ENCODE measurements around the gene ARMC9. TPM values are rescaled to one million over a fixed set of nuclear protein-coding genes. Genes with fewer than 3 reads are reported as not detected.

ARMC9 gene
- total RNA-seq, 1 experiment from 2014 or later: 15.2 TPM

DNA sequence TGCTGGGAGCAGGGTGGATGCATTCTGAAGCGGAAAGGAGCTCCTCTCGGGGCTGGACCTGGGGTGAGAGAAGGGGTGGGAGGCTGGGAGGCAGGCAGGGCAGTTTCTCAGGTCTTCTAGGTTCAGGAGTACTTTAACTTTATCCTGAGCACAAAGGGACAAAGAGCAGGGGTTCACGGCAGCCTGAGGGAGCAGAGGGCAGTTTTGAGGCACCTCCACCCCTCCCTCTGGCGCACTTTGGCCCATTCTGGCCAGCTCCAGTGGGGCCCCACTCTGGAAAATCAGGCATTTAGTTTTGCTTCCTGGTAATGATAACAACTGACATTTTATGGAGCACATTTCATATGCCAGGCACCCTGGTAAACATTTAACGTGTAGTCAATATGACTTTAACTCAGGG, 211.3 kb downstream of the ARMC9 start:
- Histone ChIP-seq H3K9me3 (peaks cover 2% of the 10 kb centered on the region), H3K4me3 (no peak overlapping the region), H3K27me3 (no peaks in the 10 kb centered on the region), H3K36me3 (no peaks in the 10 kb centered on the region)
- DNase-seq: no peak

DNA sequence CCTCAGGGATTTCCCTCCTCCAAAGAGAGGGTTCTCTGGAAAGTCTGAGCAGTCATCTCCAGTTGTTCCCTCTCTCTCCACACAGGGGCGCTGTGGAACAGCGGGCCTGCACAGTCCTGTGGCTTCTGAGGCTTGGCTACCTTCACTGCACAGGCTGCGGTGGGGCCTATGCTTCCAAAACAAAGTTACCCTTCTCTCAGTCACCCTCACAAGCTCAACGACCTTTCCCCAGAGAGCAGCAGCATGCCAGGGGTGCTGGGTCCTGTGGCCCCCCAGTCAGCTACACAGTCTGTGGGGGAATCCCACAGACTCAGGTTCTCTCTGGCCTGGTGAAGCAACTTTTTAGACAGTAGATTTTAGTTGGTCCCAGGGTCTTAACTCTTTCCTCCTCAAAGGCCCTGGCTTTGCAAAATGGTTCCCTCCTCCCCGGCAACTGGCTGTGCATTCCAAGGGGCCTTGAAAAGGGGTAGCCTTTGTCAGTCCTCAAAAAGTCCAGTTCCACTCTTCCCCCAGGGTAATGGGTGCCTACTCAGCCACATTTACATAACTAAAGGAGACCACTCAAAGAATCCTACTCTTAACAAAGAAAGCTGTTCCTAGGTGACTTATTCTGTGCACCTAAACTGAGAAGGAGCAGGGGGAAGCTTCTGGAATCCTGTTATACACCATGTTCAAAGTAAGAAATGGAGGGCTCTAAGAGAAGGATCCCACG, 212.0 kb downstream of the ARMC9 start:
- Histone ChIP-seq H3K27me3 (no peaks in the 10 kb centered on the region), H3K36me3 (no peaks in the 10 kb centered on the region), H3K4me3 (no peak overlapping the region), H3K9me3 (peaks cover 2% of the 10 kb centered on the region)
- no peak for DNase-seq

DNA sequence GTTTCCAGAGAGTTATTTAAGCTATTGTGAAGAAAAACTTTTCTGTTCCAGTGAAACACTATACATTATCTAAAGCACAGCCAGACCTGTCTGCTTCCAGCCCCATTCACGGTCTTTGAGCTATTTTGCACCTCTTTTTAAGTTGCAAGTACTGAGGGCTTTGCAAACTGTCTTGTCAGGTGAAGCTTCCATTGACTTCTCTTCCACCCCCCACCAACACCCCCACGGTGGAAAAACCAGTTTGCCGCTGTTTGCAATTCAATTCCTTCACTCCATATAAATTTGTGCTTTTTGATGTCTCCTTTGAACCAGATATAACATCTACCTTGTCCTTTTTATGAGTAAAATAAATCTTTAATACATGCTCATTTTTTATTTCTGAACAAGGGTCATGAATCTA, 212.8 kb downstream of the ARMC9 start:
- no peaks in the 10 kb centered on the region for H3K27me3 ChIP-seq
- peaks cover 2% of the 10 kb centered on the region for H3K9me3 ChIP-seq
- H3K4me3 ChIP-seq: peak overlapping the region; percentile 57; the same call in 1 of the 2 replicates
- H3K36me3 ChIP-seq: no peaks in the 10 kb centered on the region
- DNase-seq: no peak

DNA sequence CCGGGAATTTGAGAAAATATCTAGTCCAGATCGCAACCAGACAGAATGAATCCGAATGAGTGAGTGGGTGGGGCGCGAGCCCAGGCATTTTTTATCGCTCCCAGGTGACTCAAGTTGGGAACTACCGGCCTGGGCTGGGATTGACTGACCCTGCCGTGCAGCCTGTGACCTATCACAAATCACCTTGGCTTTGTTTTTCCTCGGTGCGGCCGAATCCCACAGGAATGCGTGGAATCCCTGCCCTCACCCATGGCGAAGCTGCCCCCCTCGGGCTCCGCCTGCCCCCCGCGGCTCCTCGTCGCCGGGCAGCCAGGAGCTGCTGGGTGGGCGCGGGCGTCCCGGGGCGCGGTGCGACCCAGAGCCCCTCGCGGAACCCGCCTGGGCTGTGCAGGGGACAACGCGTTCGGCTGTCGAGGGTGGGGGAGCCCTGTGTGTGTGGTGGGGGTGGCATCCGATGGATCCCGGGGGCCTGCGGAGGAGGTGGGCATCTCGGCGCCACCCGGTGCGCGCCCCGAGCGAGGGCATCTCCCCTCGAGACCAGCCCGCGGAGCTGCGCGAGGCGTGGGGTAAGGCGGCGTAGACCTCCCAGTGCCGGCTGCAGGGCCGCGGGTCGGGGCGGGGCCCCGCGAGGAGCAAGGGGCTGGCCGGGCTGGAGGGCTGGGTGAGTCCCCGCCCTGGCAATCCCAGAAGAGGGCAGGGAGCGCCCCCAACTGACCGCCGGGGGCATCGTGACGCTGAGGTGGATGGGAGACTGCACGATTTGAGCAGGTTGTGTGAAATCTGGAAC, 213.6 kb downstream of the ARMC9 start:
- Histone ChIP-seq H3K36me3 (no peaks in the 10 kb centered on the region), H3K4me3 (peak overlapping the region; percentile 57), H3K9me3 (peaks cover 2% of the 10 kb centered on the region), H3K27me3 (no peaks in the 10 kb centered on the region)
- peak; percentile 86 for DNase-seq

DNA sequence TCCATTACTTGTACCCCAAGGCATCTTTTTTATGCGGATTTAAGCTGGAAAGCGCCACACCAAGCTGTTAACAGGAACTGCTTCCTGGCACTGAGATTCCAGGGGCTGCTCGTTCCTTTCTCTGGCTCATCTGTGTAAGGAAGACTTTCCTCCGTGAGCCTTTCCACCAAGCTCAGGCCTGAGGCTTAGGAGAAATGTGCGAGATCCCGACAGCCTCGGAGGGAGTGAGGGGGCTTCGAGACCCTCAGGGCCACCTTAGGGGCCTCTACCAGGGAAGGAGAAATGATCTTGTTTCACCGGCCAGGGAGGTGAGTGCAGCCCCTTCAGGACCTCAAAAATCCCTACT, 214.2 kb downstream of the ARMC9 start:
- Histone ChIP-seq H3K27me3 (no peaks in the 10 kb centered on the region), H3K9me3 (peaks cover 2% of the 10 kb centered on the region), H3K36me3 (no peaks in the 10 kb centered on the region), H3K4me3 (peak overlapping the region; percentile 57)
- DNase-seq: no peak

DNA sequence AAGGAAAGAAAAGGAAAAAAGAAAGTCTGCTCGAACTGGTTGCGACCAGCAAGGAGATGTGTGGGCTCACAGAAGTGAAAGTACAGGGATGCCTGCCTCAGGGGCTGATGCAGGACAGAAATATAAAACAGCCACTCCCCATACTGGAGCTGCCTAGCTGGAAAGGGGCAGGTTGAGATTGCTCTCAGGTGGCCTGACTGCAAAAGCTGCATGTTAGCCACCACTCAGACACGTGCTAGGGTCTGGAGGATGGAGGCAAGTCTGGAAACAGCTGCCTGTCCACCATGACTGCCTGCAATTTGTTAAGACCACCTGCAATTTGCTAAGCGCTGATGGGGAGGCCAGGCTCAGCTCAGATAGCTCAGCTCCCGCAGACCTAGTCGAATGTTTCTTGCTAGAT, 215.0 kb downstream of the ARMC9 start:
- DNase-seq: no peak
- Histone ChIP-seq H3K4me3 (no peak overlapping the region), H3K36me3 (no peaks in the 10 kb centered on the region), H3K9me3 (peaks cover 2% of the 10 kb centered on the region), H3K27me3 (no peaks in the 10 kb centered on the region)

DNA sequence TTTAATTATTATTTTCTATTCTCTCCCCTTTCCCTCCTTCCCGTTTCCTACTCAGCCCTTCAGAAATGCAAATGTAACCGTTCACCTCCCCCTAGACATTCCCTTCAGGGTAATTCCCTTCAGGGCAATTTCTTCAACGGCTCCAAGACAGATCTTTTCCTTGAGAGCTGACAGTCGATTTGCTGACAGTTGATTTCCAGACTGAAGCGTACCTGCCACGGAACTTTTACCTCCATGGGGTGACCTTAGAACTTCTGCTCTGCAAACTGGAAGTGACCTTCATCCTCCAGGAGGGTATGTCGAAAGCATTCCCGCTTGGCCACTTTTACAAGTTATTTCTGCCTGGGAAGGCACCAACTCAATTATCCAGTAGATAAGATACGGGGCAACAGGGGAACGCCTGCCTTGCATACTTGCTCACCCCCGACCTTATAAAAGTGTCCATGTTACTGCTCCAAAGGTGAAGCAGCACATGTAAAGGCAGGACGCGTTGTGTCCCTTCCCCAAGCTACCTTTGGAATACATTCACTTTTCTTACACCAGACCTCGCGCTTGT, 215.6 kb downstream of the ARMC9 start:
- Histone ChIP-seq H3K4me3 (no peak overlapping the region), H3K9me3 (peaks cover 2% of the 10 kb centered on the region), H3K27me3 (no peaks in the 10 kb centered on the region), H3K36me3 (no peaks in the 10 kb centered on the region)
- no peak for DNase-seq

DNA sequence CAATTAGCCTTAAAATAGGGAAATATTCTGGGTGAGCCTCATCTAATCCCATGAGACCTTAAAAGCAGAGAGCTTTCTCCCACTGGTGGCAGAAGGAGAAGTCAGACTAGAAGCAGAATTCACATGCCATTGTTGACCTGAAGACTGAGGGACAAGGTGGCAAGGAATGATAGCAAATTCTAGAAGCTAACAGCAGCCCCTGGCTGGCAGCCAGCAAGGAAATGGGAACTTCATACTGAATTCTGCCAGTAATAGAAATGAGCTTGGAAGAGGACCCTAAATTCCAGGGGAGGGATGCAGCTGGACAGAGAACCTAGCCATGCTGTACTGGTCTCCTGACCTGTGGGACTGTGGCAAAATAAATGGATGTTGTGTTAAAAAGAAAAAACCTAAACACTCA, 216.6 kb downstream of the ARMC9 start:
- Histone ChIP-seq H3K9me3 (peaks cover 2% of the 10 kb centered on the region), H3K4me3 (no peak overlapping the region), H3K27me3 (no peaks in the 10 kb centered on the region), H3K36me3 (no peaks in the 10 kb centered on the region)
- DNase-seq: no peak

DNA sequence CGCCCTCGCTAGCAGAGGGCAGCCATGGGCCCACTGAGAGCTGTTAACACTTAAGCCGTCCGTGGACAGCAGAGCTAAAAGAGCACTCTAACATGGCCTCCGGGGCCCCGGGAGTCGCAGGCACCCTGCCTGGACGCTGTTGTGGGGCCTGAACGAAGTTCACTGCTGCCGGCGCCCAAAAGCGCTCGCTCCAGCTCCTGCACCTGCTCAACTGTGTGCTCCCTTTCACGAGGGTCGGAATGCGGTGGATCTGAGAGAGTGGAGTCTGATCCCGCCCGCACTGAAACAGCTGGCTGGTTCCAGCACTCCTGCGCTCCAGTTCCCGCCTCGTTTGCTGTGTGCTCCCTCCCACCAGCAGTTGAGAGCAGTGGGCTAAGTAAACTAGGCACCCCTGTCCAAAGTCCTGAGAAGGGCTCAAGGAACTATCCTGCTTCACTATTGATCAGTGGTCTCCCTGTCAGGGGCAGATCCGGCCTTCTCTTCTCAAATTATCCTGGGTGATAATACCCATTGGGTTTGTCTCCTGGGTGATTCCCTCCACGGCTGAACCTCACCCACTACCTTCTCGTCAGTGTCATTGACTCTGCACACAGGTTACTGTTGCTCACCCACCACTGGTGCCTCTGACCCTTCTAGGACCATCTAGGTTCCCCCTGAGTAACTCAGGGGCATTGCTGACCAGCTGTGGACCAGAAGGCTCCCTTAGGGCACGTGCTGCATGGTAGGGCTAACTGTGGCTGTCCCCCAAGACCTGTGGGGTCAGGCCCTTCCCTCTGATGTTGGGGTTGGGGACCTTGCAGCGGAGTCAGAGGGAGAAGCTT, 220.6 kb downstream of the ARMC9 start:
- no peak for DNase-seq
- H3K9me3 ChIP-seq: no peaks in the 10 kb centered on the region
- H3K27me3 ChIP-seq: no peaks in the 10 kb centered on the region
- H3K4me3 ChIP-seq: no peak overlapping the region
- no peaks in the 10 kb centered on the region for H3K36me3 ChIP-seq

DNA sequence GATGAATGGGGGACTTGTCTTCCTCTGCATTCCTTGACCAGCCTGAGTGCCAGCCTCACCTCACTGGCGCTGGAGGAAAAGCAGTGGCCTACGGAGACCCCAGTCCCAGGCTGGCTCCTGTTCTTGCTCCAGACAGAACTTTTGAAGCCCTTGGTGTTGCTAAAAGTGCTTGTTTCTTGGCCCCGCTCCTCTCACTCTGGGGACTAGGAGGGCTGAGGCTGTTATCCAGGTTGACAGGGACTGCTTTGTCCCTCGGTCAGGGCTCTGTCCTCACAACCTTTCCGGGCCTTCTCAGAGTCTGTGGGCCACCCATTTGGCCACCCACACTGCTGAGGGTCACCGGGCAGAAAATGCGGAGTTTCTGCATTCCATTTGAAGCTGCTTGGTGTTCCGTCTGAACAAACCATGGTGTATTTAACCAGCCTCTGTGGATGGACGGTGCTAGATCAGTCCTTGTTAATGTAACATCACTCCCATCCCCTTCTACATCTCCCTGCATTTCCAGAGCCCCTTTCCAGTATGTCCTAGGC, 222.7 kb downstream of the ARMC9 start:
- H3K36me3 ChIP-seq: no peaks in the 10 kb centered on the region
- no peak overlapping the region for H3K4me3 ChIP-seq
- H3K27me3 ChIP-seq: no peaks in the 10 kb centered on the region
- DNase-seq: no peak
- H3K9me3 ChIP-seq: no peaks in the 10 kb centered on the region

DNA sequence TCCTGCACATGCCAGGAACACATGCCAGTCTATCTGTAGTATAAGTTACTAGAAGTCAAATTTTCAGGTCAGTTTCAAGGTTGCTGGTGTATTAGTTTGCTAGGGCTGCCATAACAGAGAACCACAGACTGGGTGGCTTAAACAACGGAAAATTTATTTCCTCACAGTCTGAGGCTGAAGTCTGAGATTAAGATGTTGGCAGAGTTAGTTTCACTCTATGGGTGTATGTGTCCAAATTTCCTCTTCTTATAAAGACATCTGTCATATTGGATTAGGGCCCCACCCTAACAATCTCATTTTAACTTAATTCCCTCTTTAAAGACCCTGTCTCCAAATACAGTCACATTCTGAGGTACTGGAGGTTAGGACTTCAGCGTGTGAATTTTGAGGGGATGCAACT, 223.6 kb downstream of the ARMC9 start:
- Histone ChIP-seq H3K4me3 (no peak overlapping the region), H3K36me3 (no peaks in the 10 kb centered on the region), H3K9me3 (no peaks in the 10 kb centered on the region), H3K27me3 (no peaks in the 10 kb centered on the region)
- DNase-seq: no peak

DNA sequence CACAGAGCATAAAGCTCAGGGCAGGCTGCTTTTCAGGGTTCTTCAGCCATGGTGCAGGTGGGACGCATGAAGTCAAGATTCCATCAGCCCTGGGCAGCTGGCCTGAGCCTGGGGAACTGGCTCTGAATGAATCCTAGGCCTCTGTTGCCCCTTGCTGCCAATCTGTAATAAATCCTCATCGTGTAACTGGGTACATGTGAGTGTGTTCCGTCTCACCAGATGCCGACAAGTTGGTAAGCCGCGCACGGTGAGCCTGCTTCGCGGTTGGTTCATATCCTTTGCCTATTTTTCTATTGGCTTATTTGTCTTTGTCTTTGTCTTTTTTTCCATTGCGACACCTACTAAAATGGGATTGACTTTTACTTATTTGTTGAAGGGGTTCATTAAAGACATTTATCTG, 224.7 kb downstream of the ARMC9 start:
- no peaks in the 10 kb centered on the region for H3K27me3 ChIP-seq
- no peaks in the 10 kb centered on the region for H3K36me3 ChIP-seq
- H3K9me3 ChIP-seq: no peaks in the 10 kb centered on the region
- no peak overlapping the region for H3K4me3 ChIP-seq
- DNase-seq: no peak

Other genes with a start within 250 kb of the ARMC9 start
- gene SPATA3, start 202.5 kb upstream of the ARMC9 start, total RNA-seq (2014; rRNA removed; shearing (Covaris generic); ENCODE audit: low replicate concordance): not detected in 2 replicates
- gene C2orf72, start 161.1 kb upstream of the ARMC9 start, total RNA-seq (2014; rRNA removed; shearing (Covaris generic); ENCODE audit: low replicate concordance): 0.49 TPM in 1 of 2 replicates, not detected in the other
- gene PSMD1, start 141.8 kb upstream of the ARMC9 start, total RNA-seq (2014; rRNA removed; shearing (Covaris generic); ENCODE audit: low replicate concordance): 54.6 and 95.6 TPM in 2 replicates
- not detected in 2 replicates for gene HTR2B, start 73.6 kb upstream of the ARMC9 start, total RNA-seq (2014; rRNA removed; shearing (Covaris generic); ENCODE audit: low replicate concordance)
- gene B3GNT7, start 197.1 kb downstream of the ARMC9 start, total RNA-seq (2014; rRNA removed; shearing (Covaris generic); ENCODE audit: low replicate concordance): 0.23 TPM in 1 of 2 replicates, not detected in the other